Right ventricle myocardium superior (tissue), 1 donor: ENCODE data around the gene C14orf93. TPM values are rescaled to one million over a fixed set of nuclear protein-coding genes. Genes with fewer than 3 reads are reported as not detected.
"Not testable (repeated sequence)": the region's sequence is repeated elsewhere in the genome, so short reads cannot be mapped to it uniquely, and the experiment has no call there.

Experiments used
- ATAC-seq: fragments of 200-7000 bp; cut with Tn5 transposase; one replicate; pipeline ENCODE4 v1.9.1; 2020; ENCODE audit warnings: mild to moderate bottlenecking; ENCODE audit not compliant: poor library complexity
- DNase-seq: peaks from one replicate; pipeline ENCODE4 v3.0.0-alpha.2; 2020
- intact Hi-C: fragments of 100-400 bp; cut with DNase I; formaldehyde crosslinking; loops from one replicate; pipeline ENCODE4 v1.11.2; 2022
- total RNA-seq: library from RNA; stranded (reverse); fragmentation: NEBNext Ultra II Directional; extraction: Animal tissue kit (Norgen Biotek cat#: 25700); gene quantifications from one replicate; pipeline ENCODE4 v1.2.1, GENCODE V29; 2021
- donor health status: DM: no; HTN: yes; CAD: no; lungs with severe emphysema.

C14orf93 gene
- total RNA-seq, 1 donor from 2014 or later: 5.5 TPM

DNA sequence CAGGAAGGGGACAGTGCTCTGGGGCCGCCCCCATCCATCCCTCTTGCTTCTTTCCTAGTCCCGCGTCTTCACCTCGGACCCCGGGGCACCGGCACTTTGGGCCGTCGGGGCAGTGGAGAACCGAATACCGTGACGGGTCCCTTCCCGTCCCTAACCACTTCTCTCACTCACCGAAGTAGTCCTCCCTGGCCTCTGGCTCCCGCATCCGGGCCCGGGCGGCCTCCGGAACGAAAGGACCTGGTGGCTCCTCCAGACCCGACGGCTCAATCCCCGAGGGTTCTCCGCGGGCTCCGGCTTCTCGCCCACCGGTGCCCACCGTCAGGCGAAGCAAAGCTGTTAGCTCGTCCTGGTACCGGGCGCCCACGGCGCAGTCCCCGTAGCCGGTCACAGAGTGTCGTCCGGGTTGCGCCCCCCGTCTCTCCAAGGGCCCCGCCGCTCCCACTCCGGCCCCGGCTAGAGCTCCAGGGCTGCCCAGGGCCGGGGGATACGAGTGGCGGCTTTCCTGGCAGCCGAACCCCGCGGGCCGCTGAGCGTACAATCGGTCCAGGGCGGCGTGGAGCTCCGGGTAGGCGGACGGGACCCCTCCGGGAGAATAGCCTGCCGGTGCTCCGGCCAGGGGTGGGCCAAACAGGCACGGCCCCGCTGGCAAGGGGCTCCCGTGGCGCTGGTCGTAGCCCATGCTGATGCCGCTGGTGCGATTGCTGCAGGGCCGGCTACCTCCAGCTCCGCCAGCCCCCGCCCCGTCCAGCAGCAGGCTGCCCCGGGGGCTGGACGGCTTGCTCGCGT lies 28.7 kb downstream of the C14orf93 start:
- intact Hi-C loops: no loop called here
- ATAC-seq (peak; percentile 4), DNase-seq (peak; percentile 54)

DNA sequence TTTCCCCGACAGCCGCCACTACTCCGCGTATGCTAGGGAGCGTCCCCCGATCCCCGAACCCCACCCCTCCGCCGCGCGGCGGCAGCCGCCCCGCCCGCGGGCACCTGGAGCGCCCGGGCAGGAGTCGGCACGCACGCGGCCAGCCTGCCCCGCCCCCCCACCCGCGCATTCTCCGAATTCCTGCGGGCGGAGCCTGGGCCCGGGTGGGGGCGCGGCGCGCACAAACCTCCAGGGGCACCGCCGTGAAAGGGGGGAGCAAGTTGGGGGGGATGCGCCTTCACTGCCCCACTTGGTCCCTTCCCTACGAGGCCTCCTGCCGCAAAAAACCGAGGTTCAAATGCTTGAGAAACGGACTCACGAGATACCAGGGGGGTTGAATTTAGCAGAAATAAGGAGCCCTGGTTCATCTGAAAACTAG lies 29.3 kb downstream of the C14orf93 start:
- ATAC-seq: peak; percentile 28
- no peak for DNase-seq
- intact Hi-C loops: no loop called here

DNA sequence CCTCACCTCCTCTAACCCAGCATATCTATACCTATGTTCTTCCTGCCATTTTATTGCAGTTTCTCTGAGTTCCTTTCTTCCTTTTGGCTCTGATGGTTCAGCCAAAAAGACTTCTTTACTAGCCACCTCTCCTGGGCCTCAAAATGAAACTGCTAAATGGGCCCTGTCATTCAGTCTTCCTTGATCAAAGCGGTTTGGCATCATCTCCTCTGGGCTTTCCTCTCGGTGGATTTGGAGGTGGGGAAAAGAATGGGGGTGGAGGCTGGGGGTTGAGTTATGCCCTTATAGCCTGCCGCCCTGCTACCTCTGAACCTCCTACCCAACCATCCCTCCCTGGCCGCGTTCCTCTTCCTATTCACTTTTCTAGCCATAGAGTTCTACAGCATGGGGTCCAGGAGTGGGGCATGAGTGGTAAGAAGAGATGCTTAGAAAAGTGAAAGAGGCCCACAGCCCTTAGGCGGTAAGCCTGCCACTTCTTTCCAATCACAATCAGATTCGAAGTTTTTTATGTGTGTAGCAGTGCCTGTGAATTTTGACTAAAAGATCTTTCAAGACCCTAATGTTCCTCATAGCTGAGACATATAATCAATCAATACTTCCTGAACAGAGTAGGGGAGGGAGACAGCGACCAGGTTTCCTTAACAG lies 30.1 kb downstream of the C14orf93 start:
- intact Hi-C loops: no loop called here
- DNase-seq (no peak), ATAC-seq (no peak)

DNA sequence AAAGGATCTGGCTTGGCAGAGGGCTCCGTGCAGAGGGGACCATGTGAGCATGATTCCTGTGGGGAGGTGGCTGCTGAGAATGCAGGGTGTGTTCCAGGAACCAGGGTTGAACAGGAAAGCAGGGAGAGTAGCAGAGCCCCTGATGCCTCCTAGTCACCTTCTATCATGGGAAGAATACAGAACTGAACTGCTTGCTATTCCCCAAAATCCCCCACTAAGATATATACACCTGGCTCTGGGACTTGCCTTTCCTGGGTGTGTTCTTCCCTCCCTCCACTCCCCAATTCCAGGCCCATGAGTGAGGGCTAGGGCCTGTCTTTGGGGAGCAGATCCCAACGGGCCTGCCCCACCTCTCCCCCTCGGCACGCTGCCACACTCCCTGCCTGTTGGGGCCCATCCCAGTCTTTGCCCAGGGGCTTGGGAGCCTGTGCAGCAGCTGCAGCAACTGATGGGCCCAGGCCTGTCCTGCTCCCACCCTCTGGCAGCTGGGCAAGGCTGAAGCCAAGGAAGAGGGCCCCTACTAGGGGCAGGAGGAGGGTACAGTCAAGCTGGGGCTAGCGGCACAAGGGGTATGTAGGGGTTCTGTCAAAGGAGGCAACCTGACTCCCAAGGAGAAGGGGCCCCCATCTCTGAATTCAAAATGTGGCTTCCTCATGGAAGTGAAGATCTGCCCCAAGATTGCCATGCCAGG lies 30.8 kb downstream of the C14orf93 start:
- DNase-seq (no peak), ATAC-seq (no peak)
- intact Hi-C loops: no loop called here

DNA sequence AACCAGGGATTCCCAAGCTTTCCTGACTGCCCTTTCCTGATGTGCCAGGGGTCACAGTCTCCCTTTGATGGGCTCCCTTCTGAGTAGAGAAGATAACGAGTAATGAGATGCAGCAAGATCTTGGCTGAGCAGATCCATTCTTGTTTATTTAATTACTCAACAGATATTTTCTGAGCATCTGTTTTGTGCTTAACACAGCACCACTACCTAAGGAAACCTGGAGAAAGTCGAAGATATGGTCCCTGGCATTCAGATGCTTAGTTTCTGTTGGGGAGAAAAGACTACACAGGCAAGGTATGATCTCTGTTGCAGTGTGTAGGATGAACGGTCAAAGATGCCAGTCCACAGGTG lies 31.5 kb downstream of the C14orf93 start:
- no peak for DNase-seq
- ATAC-seq: no peak
- intact Hi-C loops: no loop called here

DNA sequence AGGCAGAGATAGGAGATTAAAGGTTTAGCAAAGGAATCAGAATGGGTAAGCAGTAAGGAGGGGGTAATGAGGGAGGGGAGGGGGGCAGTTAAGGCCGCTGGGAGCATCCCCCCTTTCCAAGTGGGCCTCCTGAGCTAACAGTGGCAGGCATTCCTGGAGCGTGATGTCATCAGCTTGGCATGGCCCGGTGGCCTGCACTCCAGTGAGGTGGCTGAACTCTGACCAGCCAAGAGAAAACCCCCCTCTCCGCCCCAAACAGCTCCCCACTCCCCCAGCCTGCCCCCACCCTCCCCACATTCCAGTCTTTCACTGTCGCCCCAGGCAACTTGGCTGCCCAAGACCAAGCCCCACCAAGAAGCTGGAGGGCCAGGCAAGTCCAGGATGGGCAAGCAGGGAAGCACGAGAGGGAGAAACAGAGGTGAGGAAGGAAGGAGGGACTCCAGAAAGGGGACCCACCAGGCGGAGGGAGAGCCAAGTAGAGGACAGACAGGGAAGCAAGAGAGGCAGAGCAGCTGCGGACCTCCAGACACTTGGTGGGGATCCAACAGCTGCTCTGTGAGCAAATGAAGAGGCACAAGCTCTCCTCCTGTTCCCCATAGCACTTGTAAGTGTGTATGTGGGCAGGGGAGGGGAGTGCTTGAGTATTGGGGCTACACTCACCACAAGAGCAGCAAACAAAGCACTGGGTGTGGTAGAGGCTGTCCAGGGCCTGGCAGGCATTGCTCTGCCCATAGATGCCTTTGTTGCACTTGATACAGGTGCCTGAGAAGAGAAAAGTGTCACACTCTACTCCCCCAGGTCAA lies 32.1 kb downstream of the C14orf93 start:
- DNase-seq (peak; percentile 61), ATAC-seq (peak; percentile 36)
- intact Hi-C loops: no loop called here

DNA sequence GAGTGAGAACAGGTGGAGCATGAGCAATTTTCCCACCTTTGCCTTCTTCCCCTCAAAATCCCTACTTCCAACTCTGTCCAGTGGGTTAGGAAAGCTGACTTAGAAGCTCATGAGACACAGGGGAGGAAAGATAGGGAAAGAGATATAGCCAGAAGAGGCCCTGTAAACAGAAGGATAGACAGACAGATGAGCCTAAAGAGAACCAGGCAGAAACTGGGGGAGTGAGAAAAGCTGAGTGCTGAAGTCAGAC lies 32.6 kb downstream of the C14orf93 start:
- intact Hi-C loops: no loop called here
- no peak for ATAC-seq

DNA sequence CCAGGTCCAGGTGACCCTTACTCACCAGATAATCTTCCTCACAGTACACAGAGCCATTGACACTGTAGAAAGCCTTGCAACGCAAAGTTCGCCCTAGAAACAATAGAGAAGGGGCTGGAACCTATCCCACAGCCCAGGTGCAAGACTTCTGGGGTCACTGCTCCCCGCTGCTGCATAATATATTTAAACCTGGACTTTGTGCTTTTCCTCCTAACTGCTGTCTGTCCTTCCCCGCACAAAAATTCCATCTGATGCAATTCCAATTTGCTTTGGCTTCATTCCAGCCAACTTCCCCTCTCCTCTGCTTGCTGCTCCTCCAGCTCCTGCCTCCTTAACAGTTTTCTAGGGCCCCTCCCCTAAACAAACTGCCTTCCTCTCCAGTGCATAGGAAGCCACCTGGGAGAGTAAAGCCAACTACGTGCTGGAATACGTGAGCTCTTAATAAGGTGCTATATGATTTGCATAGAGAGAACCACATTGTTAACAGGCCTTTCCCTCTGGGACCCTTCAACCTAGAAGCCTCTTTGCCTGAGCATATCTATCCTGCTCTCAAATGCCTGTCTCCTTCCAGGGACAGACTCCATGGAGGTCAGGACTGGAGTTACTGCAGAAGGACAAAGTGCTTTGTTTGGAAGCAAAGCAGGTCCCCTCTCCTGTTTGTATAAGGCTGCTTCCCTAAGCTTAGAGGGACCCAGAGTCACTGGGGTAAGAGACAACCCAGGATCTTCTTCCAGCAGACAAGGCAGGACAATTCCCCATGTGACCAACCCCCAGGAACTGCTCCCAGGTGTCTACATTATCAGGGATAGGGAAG lies 33.1 kb downstream of the C14orf93 start:
- intact Hi-C loops: no loop called here
- ATAC-seq: no peak
- no peak for DNase-seq

More for the DNA sequence above, 32.6 kb downstream of the C14orf93 start:
- DNase-seq: no peak

DNA sequence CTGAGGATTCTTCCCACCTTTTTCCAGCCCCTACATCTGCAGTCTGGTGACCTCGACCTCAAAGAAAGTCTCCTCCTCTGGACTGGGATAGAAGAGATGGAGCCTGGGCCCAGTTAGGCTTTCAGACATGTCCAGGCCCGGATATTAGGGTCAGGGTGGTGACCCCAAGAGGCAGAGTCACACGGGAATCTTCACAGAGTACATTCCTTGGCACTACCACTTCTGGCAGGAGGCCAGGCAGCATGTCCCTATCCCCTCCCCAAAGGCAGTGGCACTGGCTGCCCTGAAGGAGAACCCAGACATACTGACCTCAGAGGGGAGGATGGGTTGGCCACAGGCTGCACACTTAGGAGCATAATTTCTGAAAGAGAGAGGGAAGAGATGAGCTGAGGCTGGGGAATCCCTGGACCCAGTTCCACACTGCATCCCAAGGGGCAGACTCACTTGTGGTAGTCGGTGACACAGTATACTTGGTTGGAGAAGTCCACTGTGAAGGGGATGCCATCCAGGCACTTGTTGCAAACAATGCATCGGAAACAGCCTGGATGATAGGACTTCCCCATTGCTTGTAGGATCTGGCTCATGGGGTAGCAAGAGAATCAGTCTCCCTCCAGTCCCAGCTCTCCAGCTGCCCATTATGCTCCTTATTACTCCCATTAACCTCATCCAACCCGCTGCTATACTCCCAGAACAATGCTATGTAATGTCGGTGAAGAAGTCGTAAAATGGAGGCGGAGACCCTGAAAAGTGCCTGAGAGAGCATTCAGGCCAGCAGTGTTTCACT lies 35.2 kb downstream of the C14orf93 start:
- ATAC-seq (no peak), DNase-seq (no peak)
- intact Hi-C loops: no loop called here

DNA sequence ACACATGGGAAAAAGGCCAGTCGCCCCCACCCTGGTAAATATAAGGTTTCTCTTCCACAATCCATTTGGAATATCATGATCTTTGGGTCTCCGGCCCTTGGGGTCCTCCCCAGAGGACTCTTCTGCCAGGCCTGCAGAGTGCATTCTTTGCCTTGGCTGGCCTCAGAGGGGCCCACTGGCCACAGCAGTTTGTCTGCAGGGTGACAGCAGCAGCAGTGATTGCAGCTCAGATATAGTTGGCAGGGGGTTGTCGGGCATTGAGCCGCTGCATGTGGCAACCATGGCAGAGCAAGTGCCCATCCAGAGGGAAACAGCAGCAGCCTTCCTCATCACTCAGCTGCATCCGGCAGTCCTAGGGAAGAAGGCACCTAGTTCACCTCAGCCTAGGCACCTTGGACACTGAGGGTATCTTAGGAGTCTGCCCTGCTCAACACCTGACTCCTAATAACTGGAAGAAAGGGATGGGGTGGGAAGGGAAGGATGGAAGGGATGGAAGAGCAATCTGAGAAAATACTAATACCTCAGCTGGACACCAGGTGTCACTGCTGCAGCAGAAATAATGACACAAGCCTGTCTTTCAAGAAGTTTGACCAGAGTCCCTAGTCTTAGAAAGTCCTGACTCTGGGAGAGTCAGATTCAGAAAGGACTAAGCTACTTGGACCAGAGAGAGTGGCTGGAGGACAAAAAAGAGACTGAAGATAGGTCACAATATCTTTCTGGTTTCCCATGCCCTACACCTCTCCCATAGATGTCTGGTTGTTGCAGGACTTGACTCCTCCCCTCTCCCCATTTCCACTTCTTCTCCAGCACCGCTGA lies 36.5 kb downstream of the C14orf93 start:
- intact Hi-C loops: no loop called here
- ATAC-seq (peak; percentile 64), DNase-seq (no peak)

DNA sequence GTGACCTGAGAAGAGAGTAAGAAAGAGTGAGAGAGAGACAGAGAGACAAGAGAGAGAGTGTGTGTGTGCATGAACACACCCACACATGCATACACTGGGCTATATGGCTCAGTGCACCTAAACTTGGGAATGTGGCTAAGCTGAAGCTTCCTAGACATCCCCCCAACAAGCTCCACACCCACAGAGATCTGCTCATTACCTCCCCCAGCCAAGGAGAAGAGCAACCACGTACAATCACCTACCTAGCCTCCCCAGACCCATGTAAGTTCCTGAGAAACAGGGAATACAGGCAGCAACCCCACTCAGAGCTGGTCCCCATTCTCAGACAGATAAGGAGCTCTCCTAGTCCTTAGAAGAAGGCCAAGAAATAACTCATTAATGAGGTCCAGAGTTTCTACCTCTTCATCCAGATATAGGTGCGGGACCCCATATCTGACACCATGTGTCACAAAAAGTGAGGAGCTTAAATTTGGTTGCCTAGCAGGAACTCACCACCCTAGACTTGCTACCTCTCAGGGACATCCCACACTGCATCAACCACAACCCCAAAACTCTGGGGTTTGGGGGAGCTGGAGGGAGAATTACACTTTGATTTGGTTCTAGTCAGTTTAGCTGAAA lies 37.5 kb downstream of the C14orf93 start:
- intact Hi-C loops: no loop called here
- DNase-seq: no peak

DNA sequence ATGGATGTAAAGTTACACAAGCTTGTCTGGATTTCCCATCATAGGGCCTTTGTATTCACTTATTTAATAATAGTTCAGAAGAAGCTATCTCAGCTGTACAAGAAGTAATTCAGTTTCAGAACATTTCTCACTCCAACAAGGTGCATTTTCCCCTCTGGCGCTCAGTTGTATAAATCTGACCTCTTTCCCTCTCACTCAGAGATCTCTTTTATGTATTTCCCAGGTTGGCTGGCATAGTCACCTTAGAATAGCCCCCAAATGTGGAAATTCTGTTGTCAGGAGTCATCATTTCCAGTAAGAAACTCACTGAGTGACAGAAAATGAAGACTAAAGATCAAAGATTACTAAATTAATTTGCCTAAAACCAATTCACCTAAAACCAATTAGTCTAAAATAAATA lies 38.8 kb downstream of the C14orf93 start:
- ATAC-seq (no peak), DNase-seq (no peak)
- intact Hi-C loops: no loop called here

More for the DNA sequence above, 37.5 kb downstream of the C14orf93 start:
- ATAC-seq: no peak

DNA sequence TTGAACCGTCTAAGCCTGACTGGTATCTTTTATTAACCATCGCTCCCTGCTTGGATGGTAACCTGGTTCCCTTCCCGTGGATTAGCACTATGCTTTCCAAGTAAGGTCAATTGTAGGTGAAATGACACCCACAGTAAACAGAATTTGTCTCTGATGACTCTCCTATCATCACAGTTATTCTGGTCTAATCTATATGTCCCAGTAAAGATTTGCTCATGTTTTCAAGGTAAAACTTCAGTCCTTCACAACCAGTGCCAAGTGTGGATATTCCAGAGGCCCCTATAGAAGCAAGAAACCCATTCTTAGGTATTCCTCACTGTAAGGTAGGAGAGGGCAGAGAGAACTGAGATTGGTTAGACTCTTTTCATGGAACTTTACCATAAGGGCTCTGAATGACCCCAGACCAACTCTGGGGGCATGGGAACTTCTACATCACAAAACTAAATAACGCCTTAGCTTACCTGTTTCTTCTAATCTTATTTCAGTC lies 43.1 kb downstream of the C14orf93 start:
- no peak for ATAC-seq

DNA sequence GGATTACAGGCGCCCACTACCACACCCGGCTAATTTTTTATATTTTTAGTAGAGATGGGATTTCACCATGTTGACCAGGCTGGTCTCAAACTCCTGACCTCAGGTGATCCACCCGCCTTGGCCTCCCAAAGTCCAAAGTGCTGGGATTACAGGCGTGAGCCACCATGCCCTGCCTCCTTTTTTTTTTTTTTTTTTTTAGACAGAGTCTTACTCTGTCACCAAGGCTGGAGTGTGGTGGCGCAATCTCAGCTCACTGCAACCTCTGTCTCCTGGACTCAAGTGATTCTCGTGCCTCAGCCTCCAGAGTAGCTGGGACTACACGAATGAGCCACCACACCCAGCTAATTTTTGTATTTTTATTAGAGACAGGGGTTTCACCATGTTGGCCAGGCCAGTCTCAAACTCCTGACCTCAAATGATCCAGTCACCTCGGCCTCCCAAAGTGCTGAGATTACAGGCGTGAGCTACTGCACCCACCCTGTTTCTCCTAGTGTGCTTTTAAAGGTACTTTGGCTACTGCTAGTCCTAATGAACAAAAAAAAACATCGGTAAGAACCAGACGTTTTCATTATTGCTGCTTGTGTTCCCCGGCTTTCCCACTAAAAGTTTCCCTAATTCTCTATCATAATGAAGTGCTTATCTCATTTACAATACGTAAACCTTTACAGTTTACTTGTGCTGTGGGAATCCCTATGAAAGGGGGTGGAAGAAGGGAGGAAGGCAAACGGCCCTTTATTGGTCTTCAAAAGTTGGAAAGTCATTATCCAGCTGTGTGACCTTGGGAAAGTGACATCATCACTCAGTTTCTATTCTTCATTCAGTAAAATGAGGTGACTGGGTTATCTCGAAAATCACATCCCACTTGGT lies 43.8 kb downstream of the C14orf93 start:
- ATAC-seq, DNase-seq, intact Hi-C loops: not testable (repeated sequence)

More for the DNA sequence above, 43.1 kb downstream of the C14orf93 start:
- intact Hi-C loops: no loop called here
- DNase-seq: no peak

DNA sequence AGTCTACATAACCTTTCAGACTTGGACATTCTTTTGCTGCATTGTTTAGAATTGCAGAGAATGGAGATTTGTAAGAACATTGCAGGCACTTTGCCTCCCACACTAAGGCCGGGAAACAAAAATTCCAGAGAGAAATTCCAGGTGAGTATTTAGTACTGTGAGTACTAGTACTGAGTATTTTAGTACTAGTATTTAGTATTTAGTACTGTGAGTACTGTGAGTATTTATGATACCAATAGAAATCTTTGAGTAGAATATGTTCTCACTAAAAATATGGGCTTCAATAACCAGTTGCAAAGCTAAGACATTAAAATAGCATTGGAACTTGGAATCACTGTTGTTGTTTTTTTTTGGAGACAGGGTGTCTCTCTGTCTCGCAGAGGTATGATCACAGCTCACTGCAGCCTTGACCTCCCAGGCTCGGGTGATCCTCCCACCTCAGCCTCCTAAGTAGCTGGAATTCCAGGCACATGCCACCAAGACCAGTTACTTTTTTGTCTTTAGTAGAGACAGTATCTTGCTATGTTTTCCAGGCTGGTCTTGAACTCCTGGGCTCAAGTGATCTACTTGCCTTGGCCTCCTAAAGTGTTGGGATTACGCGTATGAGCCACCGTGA lies 47.8 kb downstream of the C14orf93 start:
- DNase-seq: no peak
- no peak for ATAC-seq
- intact Hi-C loops: no loop called here
